GM23338 (cell line): ENCODE results near the gene DOCK1.

Source experiments
- CREB1 ChIP-seq: fragments of 250-450 bp; sonication (Bioruptor Pico); IDR thresholded peaks from 2 replicates; pipeline ENCODE4 v1.5.0; 2020; ENCODE audit warnings: low read depth, mild to moderate bottlenecking, moderate library complexity
- CTCF ChIP-seq, 2 experiments: fragments of 200-600 bp in 1 of 2; sonication (generic) in 1 of 2; conservative IDR thresholded peaks; 2 replicates each; pipeline versions ENCODE4 v1.5.1 to v1.6.1; 2016 to 2017; ENCODE audit warnings: antibody characterized with exemption in 2 of 2, low read depth in 2 of 2, mild to moderate bottlenecking in 2 of 2, moderate library complexity in 1 of 2
- EZH2 ChIP-seq: fragments of 200-600 bp; sonication (generic); IDR thresholded peaks from one replicate; pipeline ENCODE4 v1.8.0; 2017; ENCODE audit warnings: antibody characterized with exemption, mild to moderate bottlenecking, low read depth; ENCODE audit not compliant: unreplicated experiment
- EZH2phosphoT487 ChIP-seq: fragments of 200-600 bp; sonication (generic); IDR thresholded peaks from one replicate; pipeline ENCODE4 v1.8.1; 2018; ENCODE audit warnings: antibody characterized with exemption; ENCODE audit not compliant: unreplicated experiment
- JUNB ChIP-seq: IDR thresholded peaks from one replicate; pipeline ENCODE4 v1.6.1; 2016; ENCODE audit warnings: antibody characterized with exemption; ENCODE audit not compliant: unreplicated experiment
- NANOG ChIP-seq: IDR thresholded peaks from 2 replicates; pipeline ENCODE4 v1.6.1; 2016; ENCODE audit warnings: antibody characterized with exemption, borderline replicate concordance
- POLR2AphosphoS5 ChIP-seq: IDR thresholded peaks from 2 replicates; pipeline ENCODE4 v1.6.1; 2016; ENCODE audit warnings: antibody characterized with exemption, low read depth
- REST ChIP-seq: IDR thresholded peaks from one replicate; pipeline ENCODE4 v1.6.1; 2018; ENCODE audit warnings: antibody characterized with exemption; ENCODE audit not compliant: unreplicated experiment
- ZNF331 ChIP-seq: fragments of 250-450 bp; sonication (Bioruptor Pico); IDR thresholded peaks from 2 replicates; pipeline ENCODE4 v1.5.0; 2020; ENCODE audit warnings: low read depth, mild to moderate bottlenecking, moderate library complexity

- TF ChIP-seq CTCF (conservative IDR thresholded peaks at IDR 0.05; ENCODE audit: low read depth in 2 of 2) (no peak), EZH2 (no peak), POLR2AphosphoS5 (no peak), REST (no peak), CREB1 (CRISPR knock-in tag) (no peak), NANOG (no peak), ZNF331 (CRISPR knock-in tag) (no peak), JUNB (no peak), EZH2phosphoT487 (no peak)
These were observed 9.9 kb upstream of the DOCK1 start for GRCh38 chr10:126895214-126895781.
